ENCODE measurements around the gene PHF1.

Gene PHF1

DNA sequence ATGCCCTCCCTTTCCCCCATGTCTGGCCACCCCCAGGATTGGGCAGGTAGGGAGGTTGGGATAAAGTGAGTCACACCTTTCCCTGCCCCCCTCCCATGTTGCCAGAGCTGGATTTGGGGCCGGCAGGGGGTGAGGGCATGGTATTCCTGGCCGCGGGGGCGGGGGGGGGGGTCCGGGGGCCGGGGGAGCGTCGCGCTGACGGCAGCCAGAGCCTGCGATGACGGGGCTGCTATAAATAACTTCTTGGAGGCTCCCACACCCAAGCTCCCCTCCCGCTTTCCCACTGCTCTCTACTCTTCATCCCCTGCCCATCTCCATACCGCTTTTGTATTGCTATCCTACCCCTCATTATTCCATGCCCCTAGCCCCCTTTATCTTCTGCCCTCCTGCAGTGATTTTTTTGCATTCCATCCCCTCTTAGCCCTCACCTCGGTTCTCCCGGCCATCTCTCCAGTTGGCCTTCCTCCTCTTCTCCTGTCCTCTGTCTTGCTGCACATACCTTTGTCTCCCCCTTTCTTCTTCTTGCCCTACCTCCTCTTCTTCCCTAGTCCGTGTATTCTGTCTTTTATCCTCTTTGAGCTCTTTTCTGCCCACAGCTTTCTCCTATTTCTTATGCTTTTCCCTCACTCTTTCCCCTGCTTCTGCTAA is 22.9 kb downstream of the PHF1 start:
- DNase-seq: no peak

DNA sequence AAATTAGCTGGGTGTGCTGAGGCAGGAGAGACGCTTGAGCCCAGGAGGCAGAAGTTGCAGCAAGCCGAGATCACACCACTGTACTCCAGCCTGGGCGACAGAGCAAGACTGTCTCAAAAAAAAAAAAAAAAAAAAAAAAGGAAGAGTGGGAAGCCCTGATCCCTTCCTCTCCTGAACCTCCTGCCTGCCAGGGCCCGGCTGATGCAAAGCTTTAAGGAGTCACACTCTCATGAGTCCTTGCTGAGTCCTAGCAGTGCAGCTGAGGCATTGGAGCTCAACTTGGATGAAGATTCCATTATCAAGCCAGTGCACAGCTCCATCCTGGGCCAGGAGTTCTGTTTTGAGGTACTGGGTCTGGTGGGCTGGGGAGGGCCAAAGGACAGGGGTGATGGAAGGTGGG is 24.1 kb downstream of the PHF1 start:
- DNase-seq: no peak

DNA sequence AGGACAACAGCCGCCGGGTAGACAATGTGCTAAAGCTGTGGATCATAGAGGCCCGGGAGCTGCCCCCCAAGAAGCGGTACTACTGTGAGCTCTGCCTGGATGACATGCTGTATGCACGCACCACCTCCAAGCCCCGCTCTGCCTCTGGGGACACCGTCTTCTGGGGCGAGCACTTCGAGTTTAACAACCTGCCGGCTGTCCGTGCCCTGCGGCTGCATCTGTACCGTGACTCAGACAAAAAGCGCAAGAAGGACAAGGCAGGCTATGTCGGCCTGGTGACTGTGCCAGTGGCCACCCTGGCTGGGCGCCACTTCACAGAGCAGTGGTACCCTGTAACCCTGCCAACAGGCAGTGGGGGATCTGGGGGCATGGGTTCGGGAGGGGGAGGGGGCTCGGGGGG is 26.9 kb downstream of the PHF1 start:
- DNase-seq: no peak

DNA sequence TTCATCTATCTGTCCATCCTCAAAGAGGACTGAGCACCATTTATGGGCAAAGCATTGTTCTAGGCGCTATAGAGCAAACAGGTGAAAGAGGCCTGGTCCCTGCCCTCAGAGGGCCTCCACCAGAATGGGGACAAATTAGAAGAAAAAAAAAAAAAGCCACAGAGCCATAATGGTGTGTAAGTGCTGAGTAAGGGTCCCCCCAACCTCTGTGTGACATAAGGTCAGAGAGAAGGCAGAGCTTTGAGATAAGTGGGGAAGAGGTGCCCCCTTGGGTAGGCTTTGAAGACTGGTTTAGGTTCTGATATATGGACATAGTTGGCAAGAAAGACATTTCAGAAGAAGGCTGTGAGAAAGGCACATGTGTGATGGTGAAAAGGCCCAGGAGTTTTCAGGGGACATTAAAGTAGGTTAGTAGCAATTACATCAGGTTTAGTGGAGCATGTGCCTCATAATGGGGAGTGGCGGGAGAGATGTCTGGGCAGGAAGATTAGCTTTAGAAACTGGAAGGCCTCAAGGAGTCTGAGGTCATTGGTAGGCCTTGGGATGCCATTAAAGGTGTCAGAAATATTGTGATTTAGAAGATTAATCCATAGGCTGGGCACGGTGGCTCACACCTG is 28.3 kb downstream of the PHF1 start:
- DNase-seq: no peak

DNA sequence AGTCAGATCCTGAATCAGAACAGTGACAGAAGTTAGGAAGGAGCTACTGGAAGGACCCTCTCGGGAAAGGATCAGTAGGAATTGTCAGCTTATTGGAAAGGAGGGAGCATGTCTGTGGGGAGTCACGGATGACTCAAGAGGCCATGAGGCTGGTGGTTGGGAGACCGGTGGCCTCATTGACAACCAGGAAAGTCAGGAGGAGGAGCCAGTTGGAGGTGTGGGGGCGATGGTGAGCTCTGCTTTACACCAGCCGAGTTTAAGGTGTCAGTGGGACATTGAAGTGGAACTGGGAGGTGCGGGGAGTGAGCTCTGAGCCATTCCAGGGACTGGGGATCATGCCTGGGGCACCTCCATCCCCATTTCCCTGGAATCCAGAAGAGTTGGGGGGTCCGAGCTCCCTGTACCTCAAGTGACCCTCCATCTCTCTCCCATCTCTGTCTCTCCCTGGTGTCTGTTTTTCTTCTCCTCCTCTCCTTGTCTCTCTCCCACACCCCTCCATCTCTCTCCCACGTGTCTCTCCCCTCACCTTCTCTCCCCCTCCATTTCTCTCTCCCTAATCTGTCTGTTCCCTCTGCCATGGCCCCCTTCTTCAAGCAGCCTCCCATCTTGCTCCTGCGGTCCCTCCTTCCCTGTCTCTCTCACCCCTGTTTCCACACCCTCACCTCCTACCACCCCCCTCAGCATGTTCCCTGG is 29.3 kb downstream of the PHF1 start:
- DNase-seq: no peak

DNA sequence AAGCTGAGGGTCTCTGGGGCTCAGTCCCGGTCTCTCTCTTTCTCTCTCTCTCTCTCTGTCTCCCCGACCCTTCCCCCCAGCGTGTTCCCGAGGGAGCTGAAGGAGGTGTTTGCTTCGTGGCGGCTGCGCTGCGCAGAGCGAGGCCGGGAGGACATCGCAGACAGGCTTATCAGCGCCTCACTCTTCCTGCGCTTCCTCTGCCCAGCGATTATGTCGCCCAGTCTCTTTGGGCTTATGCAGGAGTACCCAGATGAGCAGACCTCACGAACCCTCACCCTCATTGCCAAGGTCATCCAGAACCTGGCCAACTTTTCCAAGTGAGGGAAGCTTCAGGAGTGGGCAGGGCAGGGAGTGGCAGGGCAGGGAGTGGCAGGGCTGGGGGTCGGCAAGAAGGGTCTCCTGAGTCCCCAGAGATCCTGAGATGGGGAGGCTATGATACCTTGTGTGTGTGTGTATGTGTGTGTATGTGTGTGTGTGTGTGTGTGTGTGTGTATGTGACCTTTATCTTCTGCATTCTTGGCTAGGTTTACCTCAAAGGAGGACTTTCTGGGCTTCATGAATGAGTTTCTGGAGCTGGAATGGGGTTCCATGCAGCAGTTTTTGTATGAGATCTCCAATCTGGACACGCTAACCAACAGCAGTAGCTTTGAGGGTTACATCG is 30.0 kb downstream of the PHF1 start:
- no peak for DNase-seq

DNA sequence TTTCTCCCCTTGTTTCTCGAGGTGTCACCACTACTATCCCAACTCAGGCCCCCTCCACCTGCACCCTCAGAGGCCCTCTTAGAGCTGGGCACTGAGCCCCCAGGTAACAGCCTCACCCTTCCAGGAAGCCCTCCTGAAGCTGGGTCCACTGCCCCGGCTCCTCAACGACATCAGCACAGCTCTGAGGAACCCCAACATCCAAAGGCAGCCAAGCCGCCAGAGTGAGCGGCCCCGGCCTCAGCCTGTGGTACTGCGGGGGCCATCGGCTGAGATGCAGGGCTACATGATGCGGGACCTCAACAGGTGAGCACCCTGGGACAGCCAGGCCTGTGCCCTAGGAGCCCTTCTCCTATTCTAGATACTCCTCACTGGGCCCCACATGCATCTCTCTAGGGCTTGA is 30.6 kb downstream of the PHF1 start:
- DNase-seq: no peak

DNA sequence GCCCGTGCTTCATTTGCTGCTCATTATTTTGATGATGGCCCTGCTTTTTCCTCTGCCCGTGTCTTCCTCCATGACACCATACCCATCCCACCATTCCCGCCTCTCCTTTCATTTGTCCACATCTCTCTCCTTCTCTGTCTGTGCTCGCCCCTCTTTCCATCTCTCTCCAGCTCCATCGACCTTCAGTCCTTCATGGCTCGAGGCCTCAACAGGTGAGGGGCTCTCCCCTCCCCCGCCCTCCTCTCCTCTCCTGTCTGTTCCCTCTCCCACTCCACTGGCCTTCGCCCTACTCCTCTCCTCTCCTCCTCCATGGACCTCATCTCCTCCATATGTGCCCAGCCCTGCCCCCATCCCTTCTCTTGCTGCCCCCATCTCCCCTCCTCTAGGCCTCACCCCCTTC is 31.5 kb downstream of the PHF1 start:
- no peak for DNase-seq

DNA sequence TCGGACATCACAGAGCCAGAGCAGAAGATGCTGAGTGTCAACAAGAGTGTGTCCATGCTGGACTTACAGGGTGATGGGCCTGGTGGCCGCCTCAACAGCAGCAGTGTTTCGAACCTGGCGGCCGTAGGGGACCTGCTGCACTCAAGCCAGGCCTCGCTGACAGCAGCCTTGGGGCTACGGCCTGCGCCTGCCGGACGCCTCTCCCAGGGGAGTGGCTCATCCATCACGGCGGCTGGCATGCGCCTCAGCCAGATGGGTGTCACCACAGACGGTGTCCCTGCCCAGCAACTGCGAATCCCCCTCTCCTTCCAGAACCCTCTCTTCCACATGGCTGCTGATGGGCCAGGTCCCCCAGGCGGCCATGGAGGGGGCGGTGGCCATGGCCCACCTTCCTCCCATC is 32.2 kb downstream of the PHF1 start:
- DNase-seq: no peak

DNA sequence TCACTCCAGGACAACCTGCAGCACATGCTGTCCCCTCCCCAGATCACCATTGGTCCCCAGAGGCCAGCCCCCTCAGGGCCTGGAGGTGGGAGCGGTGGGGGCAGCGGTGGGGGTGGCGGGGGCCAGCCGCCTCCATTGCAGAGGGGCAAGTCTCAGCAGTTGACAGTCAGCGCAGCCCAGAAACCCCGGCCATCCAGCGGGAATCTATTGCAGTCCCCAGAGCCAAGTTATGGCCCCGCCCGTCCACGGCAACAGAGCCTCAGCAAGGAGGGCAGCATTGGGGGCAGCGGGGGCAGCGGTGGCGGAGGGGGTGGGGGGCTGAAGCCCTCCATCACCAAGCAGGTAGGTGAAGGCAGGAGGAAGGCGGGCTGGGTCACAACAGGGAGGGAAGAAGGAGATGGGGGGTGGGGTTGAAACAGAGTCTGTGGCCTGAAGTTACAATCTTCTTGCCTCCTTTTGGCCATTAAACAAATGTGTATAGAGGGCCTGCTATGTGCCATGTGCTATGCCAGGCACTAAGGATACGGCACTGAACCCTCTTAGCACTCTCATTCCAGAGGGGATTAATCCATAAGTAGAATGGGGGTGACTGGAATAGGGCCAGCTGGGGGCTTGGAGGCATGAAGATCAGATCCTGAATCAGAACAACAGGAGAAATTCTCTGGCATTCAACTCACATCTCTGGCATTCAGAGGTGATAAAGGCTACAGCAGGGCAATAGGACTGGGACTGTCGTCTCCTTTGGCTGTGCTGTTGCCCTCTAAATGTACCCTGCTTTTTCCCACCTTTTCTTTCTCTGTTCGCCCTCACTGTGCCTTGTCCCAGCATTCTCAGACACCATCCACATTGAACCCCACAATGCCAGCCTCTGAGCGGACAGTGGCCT is 33.0 kb downstream of the PHF1 start:
- no peak for DNase-seq

DNA sequence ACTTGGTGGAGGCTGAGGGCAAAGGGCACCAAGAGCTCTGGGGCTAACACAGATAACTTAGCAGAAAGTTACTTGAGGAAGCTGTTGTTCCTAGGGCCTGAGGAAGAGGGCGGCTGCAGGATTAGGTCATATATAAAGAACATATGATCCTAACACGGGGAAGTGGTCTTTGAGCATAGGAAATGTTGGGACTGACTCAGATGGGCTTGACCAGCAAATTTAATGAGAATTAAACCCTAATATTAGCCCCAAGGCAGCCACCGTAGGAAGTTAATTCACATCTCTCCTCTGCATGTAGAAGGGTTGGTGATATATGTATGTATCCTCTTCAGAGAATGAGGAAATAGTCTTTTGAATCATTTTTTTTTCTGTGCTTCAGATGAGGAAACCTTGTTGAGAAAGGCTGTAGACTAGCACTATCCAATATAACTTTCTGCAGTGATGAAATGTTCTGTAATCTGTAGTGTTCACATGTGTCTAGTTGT is 34.3 kb downstream of the PHF1 start:
- peak; percentile 46 for DNase-seq

DNA sequence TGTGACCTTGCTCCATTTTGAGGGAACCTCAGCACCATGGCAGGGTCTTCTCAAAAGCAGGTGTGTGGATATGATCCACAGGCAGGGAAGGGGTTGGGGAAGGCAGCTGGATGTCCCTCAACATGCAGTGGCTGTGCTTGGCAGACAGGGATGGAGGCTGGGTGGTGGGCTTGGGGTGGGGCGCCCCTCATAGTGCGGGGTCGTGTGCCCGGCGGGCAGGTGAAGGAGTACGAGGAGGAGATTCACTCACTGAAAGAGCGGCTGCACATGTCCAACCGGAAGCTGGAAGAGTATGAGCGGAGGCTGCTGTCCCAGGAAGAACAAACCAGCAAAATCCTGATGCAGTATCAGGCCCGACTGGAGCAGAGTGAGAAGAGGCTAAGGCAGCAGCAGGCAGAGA is 35.5 kb downstream of the PHF1 start:
- no peak for DNase-seq

DNA sequence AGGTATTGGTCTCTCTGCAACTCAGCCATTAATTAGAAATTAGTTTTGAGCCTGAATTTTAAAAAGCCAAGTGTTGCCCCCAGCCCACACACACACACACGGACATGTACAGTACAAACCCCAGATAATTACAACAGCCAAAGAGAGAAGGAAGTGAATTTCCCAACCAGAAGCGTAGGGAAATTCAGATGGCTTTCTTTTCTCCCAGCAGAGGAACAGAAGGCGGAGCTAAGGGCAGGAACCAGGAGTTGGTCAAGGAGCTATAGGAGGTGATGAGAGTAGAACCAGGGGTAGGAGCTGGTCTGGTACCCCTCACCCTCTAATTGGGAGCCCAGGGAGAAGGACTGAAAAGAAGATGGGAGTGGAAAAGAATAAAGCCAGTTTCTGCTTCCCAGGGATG is 39.6 kb downstream of the PHF1 start:
- DNase-seq: peak; percentile 45

DNA sequence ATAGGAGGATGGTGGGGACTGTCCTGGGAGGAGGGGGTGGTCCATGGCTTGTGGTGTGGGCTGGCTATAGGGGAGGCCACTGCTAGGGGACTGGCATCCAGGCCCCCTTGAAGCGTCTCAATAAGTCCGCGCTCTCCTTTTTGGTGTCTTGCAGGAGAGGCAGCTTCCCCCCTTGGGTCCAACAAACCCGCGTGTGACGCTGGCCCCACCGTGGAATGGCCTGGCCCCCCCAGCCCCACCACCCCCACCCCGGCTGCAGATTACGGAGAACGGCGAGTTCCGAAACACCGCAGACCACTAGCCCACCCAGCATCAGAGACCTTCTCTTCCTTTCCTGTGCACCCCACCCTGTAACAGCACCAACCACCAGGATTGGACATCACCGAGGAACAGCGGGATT is 40.8 kb downstream of the PHF1 start:
- DNase-seq: no peak

DNA sequence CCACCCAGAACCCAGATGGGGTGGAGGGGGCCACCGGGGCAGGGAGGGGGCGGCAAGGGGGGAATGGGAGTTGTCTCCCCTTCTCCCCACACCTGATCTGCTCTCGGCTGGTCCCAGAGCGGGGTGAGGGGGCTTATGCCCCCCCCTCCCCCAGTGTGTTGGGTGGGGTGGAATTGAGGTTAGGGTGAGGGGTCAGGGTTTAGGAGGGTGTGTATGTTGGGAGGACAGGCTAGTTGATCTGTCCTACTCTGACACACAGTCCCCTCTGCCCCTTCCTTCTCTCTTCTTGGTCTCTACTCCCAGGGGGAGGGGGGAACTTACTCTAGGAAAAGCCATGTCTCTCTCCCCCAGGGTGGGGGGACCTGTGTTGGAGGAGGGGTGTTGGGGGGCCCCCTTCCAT is 41.7 kb downstream of the PHF1 start:
- no peak for DNase-seq

DNA sequence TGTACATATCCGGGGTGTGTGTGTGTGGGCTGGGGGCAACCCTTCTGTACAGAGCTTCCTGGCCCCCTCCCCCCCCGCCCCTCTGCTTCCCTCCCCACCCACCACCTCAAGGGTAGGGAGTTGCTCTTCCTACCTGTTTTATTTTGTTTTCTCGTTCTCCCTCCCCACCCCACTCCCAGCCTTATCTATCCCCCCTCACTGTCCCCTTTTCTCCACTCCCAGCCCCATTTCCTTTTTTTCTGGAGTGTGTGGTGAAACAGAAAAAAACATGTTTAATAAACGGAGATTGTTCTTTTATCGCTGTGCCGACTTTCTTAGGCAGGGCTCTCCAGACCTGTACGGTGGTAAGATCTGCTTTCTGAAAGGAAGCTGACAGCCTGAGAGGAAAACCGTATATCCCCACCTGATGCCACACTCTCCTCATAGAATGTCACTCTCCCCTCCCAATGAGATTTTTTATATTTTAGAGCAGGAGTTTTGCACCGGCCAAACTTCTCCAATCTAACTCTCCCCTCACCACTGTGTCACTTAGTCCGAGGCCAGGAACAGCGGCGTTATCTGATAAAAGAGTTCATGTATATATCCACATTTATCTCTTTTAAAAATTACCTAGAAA is 42.7 kb downstream of the PHF1 start:
- no peak for DNase-seq

DNA sequence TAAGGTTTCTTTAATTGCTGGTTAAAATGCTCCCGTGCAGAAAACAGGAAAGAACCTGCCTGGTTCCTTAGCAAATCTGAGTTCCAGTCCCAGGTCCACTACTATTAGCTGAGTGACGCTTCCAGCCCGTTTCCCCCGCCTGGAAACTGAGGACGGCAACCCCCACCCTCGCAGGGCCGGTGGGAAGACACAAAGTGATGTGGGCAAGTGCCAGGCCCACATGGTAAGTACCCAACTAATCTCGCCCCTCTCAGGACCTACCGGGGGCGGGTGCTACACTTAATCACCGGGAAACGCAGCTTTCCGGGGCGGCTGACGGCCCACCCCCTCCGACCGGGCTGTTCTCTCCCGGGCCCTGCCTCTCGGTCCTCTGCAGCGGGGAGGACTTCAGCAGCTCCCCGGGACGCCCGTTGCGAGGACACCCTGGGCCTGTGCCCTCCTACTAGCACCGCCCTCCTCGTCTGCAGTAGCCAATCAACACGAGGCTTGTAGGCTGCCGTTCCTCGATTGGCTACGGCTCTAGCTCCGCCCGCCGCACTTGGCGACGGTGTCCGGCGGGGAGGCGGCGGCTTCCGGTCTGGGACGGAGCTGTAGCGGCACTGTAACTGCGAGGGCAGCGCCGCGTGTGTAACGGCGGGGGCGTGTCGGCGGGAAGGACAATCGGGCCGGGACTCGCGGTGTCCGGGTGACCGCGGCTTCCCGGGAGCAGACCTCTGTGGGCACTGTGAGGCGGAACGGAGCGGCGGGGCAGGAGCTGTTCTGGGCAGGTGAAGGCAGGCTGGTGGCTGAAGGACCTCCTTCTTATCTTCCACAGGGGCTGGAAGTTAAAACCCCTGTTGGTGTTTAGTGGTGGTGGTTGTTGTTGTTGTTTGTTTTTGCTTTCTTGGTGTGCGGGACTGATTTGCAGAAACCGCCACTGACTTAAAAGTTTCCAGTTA is 43.5 kb downstream of the PHF1 start, which contains the start of gene ZBTB9:
TSS of gene ZBTB9 (plus strand) at position 568 of the 938 bp plus-strand sequence. CDS start 525 bp downstream, outside the sequence.
- DNase-seq: peak; percentile 89

DNA sequence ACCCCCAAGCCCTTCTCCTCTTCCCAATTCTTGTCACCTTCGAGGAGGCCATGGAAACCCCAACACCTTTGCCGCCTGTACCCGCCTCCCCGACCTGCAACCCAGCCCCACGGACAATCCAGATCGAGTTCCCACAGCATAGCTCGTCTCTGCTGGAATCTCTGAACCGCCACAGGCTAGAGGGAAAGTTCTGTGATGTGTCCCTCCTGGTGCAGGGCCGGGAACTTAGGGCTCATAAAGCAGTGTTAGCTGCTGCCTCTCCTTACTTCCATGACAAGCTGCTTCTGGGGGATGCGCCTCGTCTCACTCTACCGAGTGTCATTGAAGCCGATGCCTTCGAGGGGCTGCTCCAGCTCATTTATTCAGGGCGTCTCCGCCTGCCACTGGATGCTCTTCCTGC is 44.2 kb downstream of the PHF1 start:
- DNase-seq: no peak

DNA sequence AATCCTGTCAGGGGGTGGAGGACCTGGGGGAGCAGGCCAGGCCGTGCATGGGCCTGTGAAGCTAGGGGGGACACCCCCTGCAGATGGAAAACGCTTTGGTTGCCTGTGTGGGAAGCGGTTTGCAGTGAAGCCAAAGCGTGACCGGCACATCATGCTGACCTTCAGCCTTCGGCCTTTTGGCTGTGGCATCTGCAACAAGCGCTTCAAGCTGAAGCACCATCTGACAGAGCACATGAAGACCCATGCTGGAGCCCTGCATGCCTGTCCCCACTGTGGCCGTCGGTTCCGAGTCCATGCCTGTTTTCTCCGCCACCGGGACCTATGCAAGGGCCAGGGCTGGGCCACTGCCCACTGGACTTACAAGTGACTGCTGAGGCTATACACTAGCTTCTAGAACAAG is 45.3 kb downstream of the PHF1 start:
- no peak for DNase-seq

DNA sequence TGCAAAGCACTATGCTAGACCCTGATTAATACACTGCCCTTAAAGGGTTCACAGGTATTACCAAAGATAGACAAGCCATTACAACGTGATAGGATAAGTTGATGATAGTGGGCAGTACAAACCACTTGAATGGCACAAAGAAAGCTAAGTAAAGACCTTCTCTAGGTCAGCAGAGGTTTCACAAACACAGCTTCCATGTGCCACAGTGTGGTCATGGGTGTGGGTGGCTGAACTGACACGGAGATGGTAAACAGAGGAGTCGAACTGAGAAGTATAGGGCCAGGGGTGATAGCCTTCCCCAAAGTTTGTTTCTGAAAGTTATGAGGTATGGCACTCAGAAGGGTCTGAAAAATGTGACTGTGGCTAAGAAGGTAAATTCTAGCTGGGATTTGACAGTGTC is 47.9 kb downstream of the PHF1 start:
- no peak for DNase-seq

DNA sequence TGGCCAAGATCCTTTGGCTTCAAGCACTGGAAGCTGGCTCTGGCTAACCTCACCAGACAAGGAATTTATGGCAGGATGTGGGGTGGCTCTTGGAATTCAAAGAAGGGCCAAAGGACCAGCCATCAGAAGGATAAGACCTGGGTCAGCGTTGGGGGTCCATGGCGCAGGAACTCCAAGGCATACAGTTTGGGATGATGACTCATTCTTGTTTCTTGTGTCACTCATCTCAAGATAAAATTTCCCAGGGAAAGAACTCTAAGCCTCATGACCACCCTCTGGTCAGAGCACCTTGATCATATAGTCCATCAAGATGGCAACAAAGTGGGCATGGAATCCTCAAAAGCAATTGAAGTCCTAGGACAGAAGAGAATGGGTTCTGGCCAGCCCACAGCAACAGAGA is 48.4 kb downstream of the PHF1 start:
- DNase-seq: no peak

All from GF-D8 (cell line).